ENCODE results near the gene CCSER1. TPM values are rescaled to one million over a fixed set of nuclear protein-coding genes. Genes with fewer than 3 reads are reported as not detected.
"Not testable (repeated sequence)": the region's sequence is repeated elsewhere in the genome, so short reads cannot be mapped to it uniquely, and the experiment has no call there.

CCSER1 gene
- total and polyA plus RNA-seq, 4 donors = 0.61 to 23.0 (median 3.8) TPM

DNA sequence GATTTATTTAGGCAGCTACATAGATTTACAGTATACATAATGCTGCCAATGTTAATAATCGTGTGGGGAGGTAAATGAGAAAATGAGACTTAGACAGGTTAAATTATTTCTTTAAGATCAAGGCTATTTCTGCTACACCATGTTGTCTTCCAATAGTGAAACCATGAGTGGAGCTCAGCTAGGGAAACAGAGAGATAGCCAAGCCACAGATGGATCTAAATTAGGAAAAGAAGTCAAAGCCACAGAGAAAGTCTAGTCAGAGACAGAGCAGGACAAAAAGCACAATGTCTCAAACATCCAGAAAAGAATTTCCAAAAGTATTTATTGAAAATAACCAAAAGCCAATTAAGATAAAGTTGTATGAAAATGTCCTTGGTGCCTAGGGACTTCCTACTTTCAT, 1309.4 kb downstream of the CCSER1 start:
- 72 to 74% methylated on average over 1 of the region's 1 CpG for WGBS, 2 donors
- H3K9ac ChIP-seq (ENCODE audit: insufficient read depth in 1 of 2, low read length in 2 of 2) = no peak overlapping the region
- no peaks in the 10 kb centered on the region for H3K27me3 ChIP-seq (ENCODE audit: control insufficient read depth in 3 of 3, insufficient read depth in 3 of 3, low read length in 2 of 3)
- H3K36me3 ChIP-seq (ENCODE audit: control insufficient read depth in 4 of 4, insufficient read depth in 4 of 4, low read length in 4 of 4) = no peaks in the 10 kb centered on the region
- H3K4me3 ChIP-seq = no peak overlapping the region
- DNase-seq = no peak
- TF ChIP-seq, protein P1, sequence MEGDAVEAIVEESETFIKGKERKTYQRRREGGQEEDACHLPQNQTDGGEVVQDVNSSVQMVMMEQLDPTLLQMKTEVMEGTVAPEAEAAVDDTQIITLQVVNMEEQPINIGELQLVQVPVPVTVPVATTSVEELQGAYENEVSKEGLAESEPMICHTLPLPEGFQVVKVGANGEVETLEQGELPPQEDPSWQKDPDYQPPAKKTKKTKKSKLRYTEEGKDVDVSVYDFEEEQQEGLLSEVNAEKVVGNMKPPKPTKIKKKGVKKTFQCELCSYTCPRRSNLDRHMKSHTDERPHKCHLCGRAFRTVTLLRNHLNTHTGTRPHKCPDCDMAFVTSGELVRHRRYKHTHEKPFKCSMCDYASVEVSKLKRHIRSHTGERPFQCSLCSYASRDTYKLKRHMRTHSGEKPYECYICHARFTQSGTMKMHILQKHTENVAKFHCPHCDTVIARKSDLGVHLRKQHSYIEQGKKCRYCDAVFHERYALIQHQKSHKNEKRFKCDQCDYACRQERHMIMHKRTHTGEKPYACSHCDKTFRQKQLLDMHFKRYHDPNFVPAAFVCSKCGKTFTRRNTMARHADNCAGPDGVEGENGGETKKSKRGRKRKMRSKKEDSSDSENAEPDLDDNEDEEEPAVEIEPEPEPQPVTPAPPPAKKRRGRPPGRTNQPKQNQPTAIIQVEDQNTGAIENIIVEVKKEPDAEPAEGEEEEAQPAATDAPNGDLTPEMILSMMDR (IDR thresholded peaks at IDR 0.05; ENCODE audit: control extremely low read depth, extremely low read depth) = no peak
- no peak overlapping the region for H3K27ac ChIP-seq (ENCODE audit: low read depth in 1 of 2, low read length in 1 of 2)
- no peaks in the 10 kb centered on the region for H3K9me3 ChIP-seq (ENCODE audit: control insufficient read depth in 4 of 4, insufficient read depth in 3 of 4, low read length in 3 of 4)
- H3K4me1 ChIP-seq (ENCODE audit: control insufficient read depth in 5 of 5, insufficient read depth in 5 of 5, low read length in 5 of 5) = no peaks in the 10 kb centered on the region
- ATAC-seq (ENCODE audit: insufficient read depth, low FRiP score) = no peak

DNA sequence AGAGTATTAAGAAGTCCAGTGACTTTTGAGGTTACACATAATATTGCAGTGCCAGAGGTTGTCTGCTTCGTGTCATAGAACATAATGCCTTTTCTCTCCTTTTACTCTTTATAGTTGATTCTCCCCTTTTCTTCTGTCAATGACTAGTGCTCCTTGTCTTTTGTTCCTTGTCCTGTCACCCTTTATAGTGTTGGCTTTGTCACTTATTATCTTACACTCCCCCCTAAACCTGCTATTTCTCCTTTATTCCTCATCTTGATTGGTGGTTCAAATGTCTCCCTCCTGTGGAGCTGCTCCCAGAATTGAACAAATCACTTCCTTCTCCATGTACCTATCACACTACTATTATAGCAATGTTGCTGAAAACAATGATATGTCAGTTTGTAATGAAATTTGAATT, 1320.0 kb downstream of the CCSER1 start:
- Histone ChIP-seq H3K9me3 (ENCODE audit: control insufficient read depth in 4 of 4, insufficient read depth in 3 of 4, low read length in 3 of 4) (no peaks in the 10 kb centered on the region), H3K27ac (ENCODE audit: low read depth in 1 of 2, low read length in 1 of 2) (no peak overlapping the region), H3K36me3 (ENCODE audit: control insufficient read depth in 4 of 4, insufficient read depth in 4 of 4, low read length in 4 of 4) (no peaks in the 10 kb centered on the region), H3K27me3 (ENCODE audit: control insufficient read depth in 3 of 3, insufficient read depth in 3 of 3, low read length in 2 of 3) (no peaks in the 10 kb centered on the region), H3K4me1 (ENCODE audit: control insufficient read depth in 5 of 5, insufficient read depth in 5 of 5, low read length in 5 of 5) (no peaks in the 10 kb centered on the region), H3K4me3 (no peak overlapping the region), H3K9ac (ENCODE audit: insufficient read depth in 1 of 2, low read length in 2 of 2) (no peak overlapping the region)
- WGBS, 2 donors = 67 to 84% methylated on average over 1 of the region's 1 CpG
- TF ChIP-seq, protein P1 (IDR thresholded peaks at IDR 0.05; ENCODE audit: control extremely low read depth, extremely low read depth) = no peak
- DNase-seq (no peak), ATAC-seq (ENCODE audit: insufficient read depth, low FRiP score) (no peak)

DNA sequence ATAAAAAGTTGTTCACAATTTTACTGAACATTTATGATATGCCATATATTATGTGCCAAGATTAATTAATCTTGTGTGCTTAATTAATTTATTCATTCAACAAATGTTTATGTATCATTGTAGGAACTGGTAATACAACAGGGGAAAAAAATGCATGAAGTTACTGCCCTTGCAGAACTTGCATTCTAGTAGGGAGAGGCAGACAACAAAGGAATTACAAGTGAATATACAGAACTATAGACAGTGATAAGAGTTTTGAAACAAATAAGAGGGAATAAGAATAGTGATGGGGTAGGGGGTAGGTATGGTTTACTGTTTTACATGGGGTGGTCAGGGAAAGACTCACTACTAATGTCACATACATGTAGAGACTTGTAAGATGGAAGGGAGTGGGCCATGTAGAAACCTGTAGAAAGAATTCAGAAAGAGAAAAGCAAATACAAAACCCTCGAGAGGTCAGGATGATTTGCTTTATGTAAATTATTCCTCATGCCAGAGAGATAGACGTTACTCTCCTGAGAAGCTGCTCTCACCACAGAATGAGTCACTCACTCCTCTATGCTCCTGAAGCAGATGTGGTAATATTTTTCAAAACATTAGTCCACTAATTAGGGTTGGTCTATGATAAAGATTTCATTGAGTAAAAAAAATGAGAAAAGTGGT, 1321.6 kb downstream of the CCSER1 start:
- TF ChIP-seq, protein P1 (IDR thresholded peaks at IDR 0.05; ENCODE audit: control extremely low read depth, extremely low read depth) = no peak
- ATAC-seq (ENCODE audit: insufficient read depth, low FRiP score) (no peak), DNase-seq (no peak)
- Histone ChIP-seq H3K4me1 (ENCODE audit: control insufficient read depth in 5 of 5, insufficient read depth in 5 of 5, low read length in 5 of 5) (no peaks in the 10 kb centered on the region), H3K9ac (ENCODE audit: insufficient read depth in 1 of 2, low read length in 2 of 2) (no peak overlapping the region), H3K9me3 (ENCODE audit: control insufficient read depth in 4 of 4, insufficient read depth in 3 of 4, low read length in 3 of 4) (no peaks in the 10 kb centered on the region), H3K4me3 (no peak overlapping the region), H3K27me3 (ENCODE audit: control insufficient read depth in 3 of 3, insufficient read depth in 3 of 3, low read length in 2 of 3) (no peaks in the 10 kb centered on the region), H3K36me3 (ENCODE audit: control insufficient read depth in 4 of 4, insufficient read depth in 4 of 4, low read length in 4 of 4) (no peaks in the 10 kb centered on the region), H3K27ac (ENCODE audit: low read depth in 1 of 2, low read length in 1 of 2) (no peak overlapping the region)
- WGBS, 2 donors = 45 to 69% methylated on average over 2 of the region's 2 CpGs

DNA sequence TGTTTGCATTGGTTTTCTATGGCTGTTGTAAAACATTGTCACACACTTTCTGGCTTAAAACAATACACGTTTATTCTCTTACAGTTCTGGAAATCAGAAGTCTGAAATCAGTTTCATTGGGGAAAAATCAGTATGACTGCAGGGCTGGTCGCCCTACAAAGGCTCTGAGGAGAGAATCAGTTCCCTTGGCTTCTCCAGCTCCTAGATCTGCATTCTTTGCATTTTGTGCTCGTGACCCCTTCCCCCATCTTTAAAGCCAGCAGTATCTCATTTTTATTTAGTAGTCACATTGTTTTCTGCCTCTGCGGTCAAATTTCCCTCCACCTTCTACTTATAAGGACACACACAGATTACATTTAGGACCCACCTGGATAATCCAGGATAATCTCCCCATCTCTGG, 1326.9 kb downstream of the CCSER1 start:
- Histone ChIP-seq H3K9ac (ENCODE audit: insufficient read depth in 1 of 2, low read length in 2 of 2) (no peak overlapping the region), H3K4me1 (ENCODE audit: control insufficient read depth in 5 of 5, insufficient read depth in 5 of 5, low read length in 5 of 5) (no peaks in the 10 kb centered on the region), H3K36me3 (ENCODE audit: control insufficient read depth in 4 of 4, insufficient read depth in 4 of 4, low read length in 4 of 4) (no peaks in the 10 kb centered on the region), H3K4me3 (no peak overlapping the region), H3K9me3 (ENCODE audit: control insufficient read depth in 4 of 4, insufficient read depth in 3 of 4, low read length in 3 of 4) (no peaks in the 10 kb centered on the region), H3K27ac (ENCODE audit: low read depth in 1 of 2, low read length in 1 of 2) (no peak overlapping the region), H3K27me3 (ENCODE audit: control insufficient read depth in 3 of 3, insufficient read depth in 3 of 3, low read length in 2 of 3) (no peaks in the 10 kb centered on the region)
- DNase-seq (no peak), ATAC-seq (ENCODE audit: insufficient read depth, low FRiP score) (no peak)
- TF ChIP-seq, protein P1 (IDR thresholded peaks at IDR 0.05; ENCODE audit: control extremely low read depth, extremely low read depth) = no peak
- WGBS, 2 donors = 72 to 75% methylated on average over 4 of the region's 4 CpGs

DNA sequence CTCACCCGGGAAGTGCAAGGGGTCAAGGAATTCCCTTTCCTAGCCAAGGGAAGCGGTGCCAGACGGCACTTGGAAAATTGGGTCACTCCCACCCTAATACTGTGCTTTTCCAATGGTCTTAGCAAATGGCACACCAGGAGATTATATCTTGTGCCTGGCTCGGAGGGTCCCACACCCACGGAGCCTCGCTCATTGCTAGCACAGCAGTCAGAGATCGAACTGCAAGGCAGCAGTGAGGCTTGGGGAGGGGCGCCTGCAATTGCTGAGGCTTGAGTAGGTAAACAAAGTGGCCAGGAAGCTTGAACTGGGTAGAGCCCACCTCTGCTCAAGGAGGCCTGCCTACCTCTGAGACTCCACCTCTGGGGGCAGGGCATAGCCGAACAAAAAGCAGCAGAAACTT, 1335.4 kb downstream of the CCSER1 start:
- H3K9me3 ChIP-seq (ENCODE audit: control insufficient read depth in 4 of 4, insufficient read depth in 3 of 4, low read length in 3 of 4); H3K27me3 ChIP-seq (ENCODE audit: control insufficient read depth in 3 of 3, insufficient read depth in 3 of 3, low read length in 2 of 3); H3K4me1 ChIP-seq (ENCODE audit: control insufficient read depth in 5 of 5, insufficient read depth in 5 of 5, low read length in 5 of 5); H3K36me3 ChIP-seq (ENCODE audit: control insufficient read depth in 4 of 4, insufficient read depth in 4 of 4, low read length in 4 of 4); DNase-seq; H3K9ac ChIP-seq (ENCODE audit: insufficient read depth in 1 of 2, low read length in 2 of 2); H3K27ac ChIP-seq (ENCODE audit: low read depth in 1 of 2, low read length in 1 of 2); ATAC-seq (ENCODE audit: insufficient read depth, low FRiP score); H3K4me3 ChIP-seq: not testable (repeated sequence)
- 90 to 93% methylated on average over 9 of the region's 9 CpGs for WGBS, 2 donors
